Measurements from ENCODE around the gene KCNB1. TPM values are rescaled to one million over a fixed set of nuclear protein-coding genes. Genes with fewer than 3 reads are reported as not detected.

The KCNB1 gene
- total RNA-seq, 1 experiment from 2014 or later: 0.68 TPM

- Mint-ChIP-seq H3K36me3 (ENCODE audit: insufficient read depth in 1 of 3, low read depth in 3 of 3) (peaks cover 0 to 5% (median 2%) of the 10 kb centered on the region in 3 experiments; a peak in 3 of 7 replicates), H3K4me3 (0 out of 5 replicates have a peak overlapping the region, but pooled peaks of 1 of the 2 experiments have one; percentile 39), H3K9me3 (no peaks in the 10 kb centered on the region; a peak in 1 of 5 replicates), H3K27me3 (ENCODE audit: low read depth) (peaks cover 51% of the 10 kb centered on the region), H3K27ac (no peak overlapping the region), H3K4me1 (peaks cover 2 to 13% of the 10 kb centered on the region in 2 experiments; a peak in 2 of 4 replicates)
- Histone ChIP-seq H3K4ac (ENCODE audit: low read depth, low read length) (no peak overlapping the region), H3K9ac (ENCODE audit: extremely low read depth, insufficient read length, low read length) (no peak overlapping the region), H2AFZ (ENCODE audit: low read length) (no peak overlapping the region), H3K9me3 (ENCODE audit: control insufficient read depth, low read depth, low read length) (no peaks in the 10 kb centered on the region), H4K91ac (ENCODE audit: insufficient read length, low read depth, low read length) (no peak overlapping the region), H2BK12ac (ENCODE audit: insufficient read length, low read depth, low read length) (no peak overlapping the region), H3K27me3 (ENCODE audit: insufficient read depth, low read length) (no peaks in the 10 kb centered on the region; the same call in 1 of the 2 replicates), H4K20me1 (ENCODE audit: control insufficient read depth, insufficient read depth, insufficient read length) (no peaks in the 10 kb centered on the region), H3K23ac (ENCODE audit: insufficient read length, low read depth, low read length) (no peak overlapping the region), H3K18ac (ENCODE audit: insufficient read length, low read depth, low read length) (no peak overlapping the region), H3K79me1 (ENCODE audit: insufficient read depth, low read depth, low read length, poor library complexity, severe bottlenecking) (no peaks in the 10 kb centered on the region), H2BK120ac (ENCODE audit: low read depth, low read length, poor library complexity, severe bottlenecking) (no peak overlapping the region), H4K8ac (replicated peaks; ENCODE audit: insufficient read length, low read depth, low read length) (no peak overlapping the region), H2BK15ac (ENCODE audit: low read depth, low read length) (no peak overlapping the region), H2BK5ac (ENCODE audit: insufficient read length, low read length) (no peak overlapping the region), H2AK5ac (ENCODE audit: insufficient read length, low read length) (no peak overlapping the region), H3K23me2 (ENCODE audit: insufficient read length, low read depth, low read length, poor library complexity, severe bottlenecking) (peaks cover 14% of the 10 kb centered on the region), H3K4me2 (ENCODE audit: insufficient read depth, insufficient read length, low read length) (peak overlapping the region; percentile 20), H3K56ac (ENCODE audit: insufficient read length, low read depth, low read length) (no peak overlapping the region), H3T11ph (ENCODE audit: low read length) (no peak overlapping the region), H2BK20ac (ENCODE audit: low read depth, low read length, poor library complexity, severe bottlenecking) (no peak overlapping the region), H4K5ac (ENCODE audit: insufficient read length, low read depth, low read length) (no peak overlapping the region), H3K4me1 (ENCODE audit: insufficient read depth, low read length) (no peaks in the 10 kb centered on the region), H3K27ac (ENCODE audit: insufficient read length, low read depth, low read length) (no peak overlapping the region), H3K79me2 (ENCODE audit: insufficient read depth, low read length) (no peaks in the 10 kb centered on the region), H3K14ac (ENCODE audit: insufficient read depth, low read length) (no peak overlapping the region)
- DNase-seq: peak; percentile 32
- TF ChIP-seq CTCF (conservative IDR thresholded peaks at IDR 0.05): no peak
- no CpG with 5 or more reads among the region's 46 CpGs for WGBS (ENCODE audit: extremely low coverage, insufficient read length, low lambda C conversion rate)
These were observed 295 bp downstream of the KCNB1 start for GRCh38 chr20:49482173-49482572.

All from H9 (cell line).